HG03280 (cell line): ENCODE measurements around the gene ANKRD44.
A peak's percentile ranks its signal among the peaks of the same experiment; 100 is the strongest.
"Not testable (repeated sequence)": the region's sequence is repeated elsewhere in the genome, so short reads cannot be mapped to it uniquely, and the experiment has no call there.

Experiments
- ATAC-seq: cut with Tn5 transposase; IDR thresholded peaks from one replicate; pipeline ENCODE4 v1.9.1; 2021; ENCODE audit warnings: mild to moderate bottlenecking, moderate library complexity; ENCODE audit not compliant: unreplicated experiment

Gene ANKRD44

GRCh38 chr2:197310271-197310985 lies at the start of gene ANKRD44:
TSS of gene ANKRD44 (minus strand) at chr2:197310780. CDS start at chr2:197310604, 176 bp downstream.
- peak; percentile 72 for ATAC-seq

GRCh38 chr2:197359859-197360258 lies 49.3 kb upstream of the ANKRD44 start:
- no peak for ATAC-seq

GRCh38 chr2:197358931-197359330 lies 48.4 kb upstream of the ANKRD44 start:
- ATAC-seq, result no peak

GRCh38 chr2:197357986-197358385 lies 47.4 kb upstream of the ANKRD44 start:
- no peak for ATAC-seq

- ATAC-seq, result no peak
Observed at GRCh38 chr2:197356136-197356535, 45.6 kb upstream of the ANKRD44 start.

GRCh38 chr2:197354169-197354558 lies 43.6 kb upstream of the ANKRD44 start:
- no peak for ATAC-seq

- ATAC-seq, result no peak
Observed at GRCh38 chr2:197353393-197354168, 43.0 kb upstream of the ANKRD44 start.

- no peak for ATAC-seq
Observed at GRCh38 chr2:197349699-197350098, 39.1 kb upstream of the ANKRD44 start.

GRCh38 chr2:197348721-197349360 lies 38.3 kb upstream of the ANKRD44 start:
- ATAC-seq, result no peak

- ATAC-seq, result no peak
Observed at GRCh38 chr2:197345846-197346370, 35.3 kb upstream of the ANKRD44 start.

- not testable (repeated sequence) for ATAC-seq
Observed at GRCh38 chr2:197343968-197344367, 33.4 kb upstream of the ANKRD44 start.

- no peak for ATAC-seq
Observed at GRCh38 chr2:197340591-197340990, 30.0 kb upstream of the ANKRD44 start.

- ATAC-seq, result no peak
Observed at GRCh38 chr2:197339496-197340220, 29.1 kb upstream of the ANKRD44 start.

GRCh38 chr2:197339016-197339415 lies 28.4 kb upstream of the ANKRD44 start:
- no peak for ATAC-seq

- no peak for ATAC-seq
Observed at GRCh38 chr2:197332641-197333040, 22.1 kb upstream of the ANKRD44 start.

- ATAC-seq, result no peak
Observed at GRCh38 chr2:197328461-197328860, 17.9 kb upstream of the ANKRD44 start.

- no peak for ATAC-seq
Observed at GRCh38 chr2:197327472-197328098, 17.0 kb upstream of the ANKRD44 start.

- no peak for ATAC-seq
Observed at GRCh38 chr2:197327073-197327471, 16.5 kb upstream of the ANKRD44 start.

- peak; percentile 77 for ATAC-seq
Observed at GRCh38 chr2:197324801-197325200, 14.2 kb upstream of the ANKRD44 start.
